GM12875 (cell line): ENCODE measurements around the gene CACNA1E.

Experiments used
- H3K4me3 ChIP-seq: one replicate; pipeline ENCODE4 v1.5.1; 2011; ENCODE audit warnings: low read depth, low read length, control low read depth
- TF ChIP-seq, protein P1 (sequence below): IDR thresholded peaks from 2 replicates; pipeline ENCODE4 v1.5.1; 2011; ENCODE audit warnings: low read depth, mild to moderate bottlenecking, control low read depth, inconsistent platforms, low read length, moderate library complexity, borderline replicate concordance; ENCODE audit not compliant: insufficient read depth

Gene CACNA1E

DNA sequence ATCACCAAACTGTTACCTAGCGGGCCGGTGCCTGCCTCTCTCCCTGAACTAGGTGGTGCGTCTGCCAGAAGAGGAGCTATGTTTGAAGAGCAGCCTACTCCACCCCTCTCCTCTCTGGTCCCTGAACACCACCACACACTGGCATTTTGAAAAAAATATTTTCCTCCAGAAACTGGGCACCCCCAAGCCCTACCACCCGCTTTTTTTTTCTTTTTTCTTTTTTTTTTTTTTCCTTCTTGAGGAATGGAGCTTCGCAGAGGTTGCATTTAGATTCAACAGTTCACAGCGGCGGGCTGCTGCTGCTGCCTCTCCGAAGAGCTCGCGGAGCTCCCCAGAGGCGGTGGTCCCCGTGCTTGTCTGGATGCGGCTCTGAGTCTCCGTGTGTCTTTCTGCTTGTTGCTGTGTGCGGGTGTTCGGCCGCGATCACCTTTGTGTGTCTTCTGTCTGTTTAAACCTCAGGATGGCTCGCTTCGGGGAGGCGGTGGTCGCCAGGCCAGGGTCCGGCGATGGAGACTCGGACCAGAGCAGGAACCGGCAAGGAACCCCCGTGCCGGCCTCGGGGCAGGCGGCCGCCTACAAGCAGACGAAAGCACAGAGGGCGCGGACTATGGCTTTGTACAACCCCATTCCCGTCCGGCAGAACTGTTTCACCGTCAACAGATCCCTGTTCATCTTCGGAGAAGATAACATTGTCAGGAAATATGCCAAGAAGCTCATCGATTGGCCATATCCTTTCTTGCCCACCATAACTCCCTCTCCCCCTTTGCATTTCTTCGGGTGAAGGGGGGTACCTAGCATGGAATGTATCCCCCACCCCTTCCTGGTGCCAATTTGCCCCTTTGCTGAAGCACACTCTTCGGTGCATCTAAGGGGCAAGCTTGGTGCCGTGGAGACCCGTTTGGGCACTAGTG lies at the start of gene CACNA1E:
Gene CACNA1E, plus strand, starts transcription at position 233 of the 911 bp plus-strand sequence. Its CDS starts 228 bp downstream, at position 461.
- H3K4me3 ChIP-seq = peak within 1 kb of the TSS; percentile 65
- TF ChIP-seq, protein P1, sequence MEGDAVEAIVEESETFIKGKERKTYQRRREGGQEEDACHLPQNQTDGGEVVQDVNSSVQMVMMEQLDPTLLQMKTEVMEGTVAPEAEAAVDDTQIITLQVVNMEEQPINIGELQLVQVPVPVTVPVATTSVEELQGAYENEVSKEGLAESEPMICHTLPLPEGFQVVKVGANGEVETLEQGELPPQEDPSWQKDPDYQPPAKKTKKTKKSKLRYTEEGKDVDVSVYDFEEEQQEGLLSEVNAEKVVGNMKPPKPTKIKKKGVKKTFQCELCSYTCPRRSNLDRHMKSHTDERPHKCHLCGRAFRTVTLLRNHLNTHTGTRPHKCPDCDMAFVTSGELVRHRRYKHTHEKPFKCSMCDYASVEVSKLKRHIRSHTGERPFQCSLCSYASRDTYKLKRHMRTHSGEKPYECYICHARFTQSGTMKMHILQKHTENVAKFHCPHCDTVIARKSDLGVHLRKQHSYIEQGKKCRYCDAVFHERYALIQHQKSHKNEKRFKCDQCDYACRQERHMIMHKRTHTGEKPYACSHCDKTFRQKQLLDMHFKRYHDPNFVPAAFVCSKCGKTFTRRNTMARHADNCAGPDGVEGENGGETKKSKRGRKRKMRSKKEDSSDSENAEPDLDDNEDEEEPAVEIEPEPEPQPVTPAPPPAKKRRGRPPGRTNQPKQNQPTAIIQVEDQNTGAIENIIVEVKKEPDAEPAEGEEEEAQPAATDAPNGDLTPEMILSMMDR = no peak

DNA sequence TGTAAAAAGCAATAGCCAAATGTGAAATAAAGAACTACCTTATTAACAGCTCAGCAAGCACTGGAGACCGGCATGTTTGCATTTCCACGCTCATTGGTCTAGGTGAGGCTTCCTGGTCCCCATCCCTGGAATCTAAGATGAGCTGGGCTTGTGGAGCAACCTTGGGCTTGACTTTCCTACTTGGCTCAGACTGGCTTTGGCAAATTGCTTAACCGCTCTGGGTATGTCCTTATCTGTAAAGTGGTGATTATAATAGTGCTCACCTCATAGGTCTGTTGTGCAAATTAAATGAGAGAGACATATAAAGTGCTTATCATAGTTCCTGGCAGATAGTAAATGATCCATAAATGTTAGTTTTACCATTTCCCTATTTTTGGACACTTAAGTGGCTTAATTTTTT lies 49.4 kb upstream of the CACNA1E start:
- no peak overlapping the region for H3K4me3 ChIP-seq
- TF ChIP-seq, protein P1 = no peak

DNA sequence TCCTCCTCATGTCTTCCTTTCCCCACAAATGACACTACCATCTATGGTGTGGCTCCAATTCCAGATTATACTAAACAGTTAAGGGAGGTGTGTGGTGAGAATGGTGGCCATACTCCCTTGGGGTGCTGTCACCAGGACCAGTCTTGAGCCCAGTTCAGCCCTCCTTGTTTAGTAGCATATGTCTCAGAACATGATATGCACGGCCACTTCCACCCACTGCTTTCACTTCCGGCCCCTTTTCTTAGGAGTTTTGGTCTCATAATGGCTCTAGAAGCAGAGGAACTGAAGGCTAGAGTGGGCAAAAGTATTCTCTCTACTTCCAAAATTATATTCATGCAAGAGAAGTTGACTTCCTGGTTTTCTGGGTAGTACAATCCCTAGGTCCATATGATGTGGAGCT lies 45.3 kb upstream of the CACNA1E start:
- TF ChIP-seq, protein P1 = no peak
- H3K4me3 ChIP-seq = no peak overlapping the region

DNA sequence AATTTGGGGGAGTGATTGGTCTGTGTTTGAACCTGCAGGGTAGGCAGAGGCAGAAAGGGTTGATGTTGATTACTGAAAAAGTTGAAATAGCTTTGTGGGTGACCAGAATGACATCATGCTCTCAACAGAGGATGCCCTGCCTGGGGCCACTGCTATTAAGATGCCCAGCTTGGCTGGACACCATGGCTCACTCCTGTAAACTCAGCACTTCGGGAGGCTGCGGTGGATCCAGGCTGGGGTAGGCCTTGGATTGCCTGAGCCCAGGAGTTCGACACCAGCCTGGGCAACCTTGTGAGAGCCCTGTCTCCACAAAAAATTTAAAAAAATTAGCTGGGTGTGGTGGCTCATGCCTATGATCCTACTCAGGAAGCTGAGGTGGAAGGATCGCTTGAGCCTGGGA lies 42.8 kb upstream of the CACNA1E start:
- H3K4me3 ChIP-seq = no peak overlapping the region
- TF ChIP-seq, protein P1 = no peak

DNA sequence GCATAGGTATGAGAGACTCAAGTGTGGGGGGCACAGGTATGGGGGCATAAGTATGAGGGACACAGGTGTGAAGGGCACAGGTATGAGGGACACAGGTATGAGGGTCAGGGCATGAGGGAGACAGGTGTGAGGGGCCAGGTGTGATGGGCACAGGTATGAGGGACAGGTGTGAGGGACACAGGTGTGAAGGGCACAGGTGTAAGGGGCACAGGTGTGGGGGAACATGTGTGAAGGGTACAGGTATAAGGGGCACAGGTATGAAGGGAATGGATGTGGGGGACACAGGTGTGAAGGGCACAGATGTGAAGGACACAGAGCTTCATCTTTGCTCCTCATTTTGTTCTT lies 41.2 kb upstream of the CACNA1E start:
- TF ChIP-seq, protein P1 = no peak
- no peak overlapping the region for H3K4me3 ChIP-seq

DNA sequence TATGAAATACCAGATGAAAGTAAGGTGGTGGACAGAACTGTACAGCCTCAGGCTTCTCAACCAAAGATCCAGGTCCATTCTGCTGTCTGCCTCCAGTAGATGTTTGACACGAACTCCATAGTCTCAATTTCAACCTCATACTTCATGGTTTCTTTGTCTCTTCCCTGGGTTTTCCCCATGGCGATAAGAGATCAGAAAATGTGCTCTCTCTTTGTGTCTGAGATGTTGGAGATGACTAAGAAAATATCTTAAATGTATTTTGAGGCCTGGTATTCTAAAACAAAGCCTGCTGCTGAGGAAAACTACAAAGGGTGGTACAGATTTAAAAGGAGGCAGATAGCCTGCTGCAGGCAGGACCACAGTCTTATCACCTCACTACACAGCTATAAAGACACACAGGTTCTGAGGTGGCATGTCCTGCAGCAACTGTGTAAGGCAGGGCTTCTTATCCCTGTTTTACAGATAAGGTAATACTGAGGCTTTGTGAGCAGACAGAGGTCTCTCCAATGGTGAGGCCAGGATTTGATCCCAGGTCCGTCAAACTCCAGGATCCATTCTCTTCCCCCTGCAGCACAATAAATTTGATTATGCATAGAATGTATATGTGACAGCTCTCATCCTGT lies 40.0 kb upstream of the CACNA1E start:
- TF ChIP-seq, protein P1 = no peak
- H3K4me3 ChIP-seq = no peak overlapping the region

DNA sequence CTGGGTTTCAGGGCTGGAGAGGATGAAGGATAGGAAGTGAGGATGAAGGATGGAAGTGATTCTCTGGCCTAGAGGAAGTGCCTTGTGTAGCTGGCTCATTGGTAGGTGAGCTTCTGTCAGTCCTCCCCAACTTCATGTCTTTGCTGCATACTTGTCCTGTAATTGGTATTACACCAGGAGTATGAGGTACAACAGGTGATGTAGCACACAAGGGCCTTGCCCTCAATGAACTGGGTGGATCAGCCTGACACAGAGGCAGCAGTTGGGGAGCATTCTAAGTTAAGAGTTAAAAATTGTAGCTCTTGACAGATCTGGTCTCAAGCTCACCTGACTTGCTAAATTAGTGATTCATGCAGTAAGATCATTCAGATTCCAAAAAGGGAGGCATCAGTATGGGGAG lies 37.9 kb upstream of the CACNA1E start:
- TF ChIP-seq, protein P1 = no peak

More for the DNA sequence above, 37.9 kb upstream of the CACNA1E start:
- H3K4me3 ChIP-seq = no peak overlapping the region
